Fibroblast of pulmonary artery (primary cell): ENCODE data around the gene AADACL2.
A peak's percentile ranks its signal among the peaks of the same experiment; 100 is the strongest.

Source experiments
- DNase-seq: peaks from one replicate; pipeline ENCODE4 v3.0.0-alpha.2; 2010; ENCODE audit warnings: low read depth
- H3K4me3 ChIP-seq: replicated peaks from 2 replicates; pipeline ENCODE4 v1.5.1; 2011; ENCODE audit warnings: low read depth, mild to moderate bottlenecking, control low read depth, low read length, moderate library complexity
- TF ChIP-seq, protein P1 (sequence below): IDR thresholded peaks from 2 replicates; pipeline ENCODE4 v1.5.1; 2011; ENCODE audit warnings: mild to moderate bottlenecking, control low read depth, low read length, inconsistent platforms; ENCODE audit errors: missing control alignments

The AADACL2 gene

DNA sequence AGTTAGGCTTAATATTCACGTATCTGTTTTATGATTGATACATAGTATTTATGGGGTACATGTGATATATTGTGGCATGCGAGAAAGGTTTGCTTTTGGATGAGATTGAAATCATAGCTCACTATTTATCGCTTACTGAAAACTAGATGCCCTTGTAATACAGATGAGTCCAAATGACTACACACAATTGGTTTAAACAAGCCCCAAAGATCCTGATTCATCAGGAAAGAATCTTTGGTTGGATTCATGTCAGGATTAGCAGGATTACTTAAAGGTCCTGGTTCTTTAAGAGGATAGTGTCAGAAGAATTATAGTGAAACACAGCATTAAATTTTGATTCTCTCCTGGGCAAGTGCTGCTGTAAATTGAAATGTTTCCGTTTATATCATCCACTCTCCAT lies 61.5 kb downstream of the AADACL2 start:
- no peak overlapping the region for H3K4me3 ChIP-seq
- TF ChIP-seq, protein P1, sequence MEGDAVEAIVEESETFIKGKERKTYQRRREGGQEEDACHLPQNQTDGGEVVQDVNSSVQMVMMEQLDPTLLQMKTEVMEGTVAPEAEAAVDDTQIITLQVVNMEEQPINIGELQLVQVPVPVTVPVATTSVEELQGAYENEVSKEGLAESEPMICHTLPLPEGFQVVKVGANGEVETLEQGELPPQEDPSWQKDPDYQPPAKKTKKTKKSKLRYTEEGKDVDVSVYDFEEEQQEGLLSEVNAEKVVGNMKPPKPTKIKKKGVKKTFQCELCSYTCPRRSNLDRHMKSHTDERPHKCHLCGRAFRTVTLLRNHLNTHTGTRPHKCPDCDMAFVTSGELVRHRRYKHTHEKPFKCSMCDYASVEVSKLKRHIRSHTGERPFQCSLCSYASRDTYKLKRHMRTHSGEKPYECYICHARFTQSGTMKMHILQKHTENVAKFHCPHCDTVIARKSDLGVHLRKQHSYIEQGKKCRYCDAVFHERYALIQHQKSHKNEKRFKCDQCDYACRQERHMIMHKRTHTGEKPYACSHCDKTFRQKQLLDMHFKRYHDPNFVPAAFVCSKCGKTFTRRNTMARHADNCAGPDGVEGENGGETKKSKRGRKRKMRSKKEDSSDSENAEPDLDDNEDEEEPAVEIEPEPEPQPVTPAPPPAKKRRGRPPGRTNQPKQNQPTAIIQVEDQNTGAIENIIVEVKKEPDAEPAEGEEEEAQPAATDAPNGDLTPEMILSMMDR = no peak
- DNase-seq = peak; percentile 76

DNA sequence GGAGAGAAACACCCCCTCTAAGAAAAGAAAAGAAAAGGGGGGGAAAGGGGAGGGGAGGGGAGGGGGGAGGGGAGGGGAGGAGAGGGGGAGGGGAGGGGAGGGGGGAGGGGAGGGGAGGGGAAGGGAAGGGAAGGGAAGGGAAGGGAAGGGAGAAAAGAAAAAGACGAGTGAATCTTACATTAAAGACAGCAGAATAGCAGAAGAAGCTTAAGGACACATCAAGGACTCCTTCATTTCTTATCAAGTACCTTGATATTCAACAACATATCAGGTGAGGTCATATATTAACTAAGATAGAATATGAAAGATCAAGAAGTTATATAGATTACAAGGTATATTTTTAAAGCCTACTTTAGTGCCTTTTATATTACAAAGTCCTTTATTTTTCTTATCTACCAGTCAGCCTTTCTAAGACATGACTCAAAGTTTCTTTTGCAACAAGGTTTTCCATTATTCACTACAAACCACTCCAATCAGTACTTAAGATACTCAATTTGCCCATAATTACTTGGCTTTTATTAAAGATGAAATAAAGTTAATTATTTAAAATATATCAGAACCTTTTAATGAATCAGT lies 62.5 kb downstream of the AADACL2 start:
- DNase-seq = peak; percentile 51
- no peak overlapping the region for H3K4me3 ChIP-seq
- TF ChIP-seq, protein P1 = no peak

DNA sequence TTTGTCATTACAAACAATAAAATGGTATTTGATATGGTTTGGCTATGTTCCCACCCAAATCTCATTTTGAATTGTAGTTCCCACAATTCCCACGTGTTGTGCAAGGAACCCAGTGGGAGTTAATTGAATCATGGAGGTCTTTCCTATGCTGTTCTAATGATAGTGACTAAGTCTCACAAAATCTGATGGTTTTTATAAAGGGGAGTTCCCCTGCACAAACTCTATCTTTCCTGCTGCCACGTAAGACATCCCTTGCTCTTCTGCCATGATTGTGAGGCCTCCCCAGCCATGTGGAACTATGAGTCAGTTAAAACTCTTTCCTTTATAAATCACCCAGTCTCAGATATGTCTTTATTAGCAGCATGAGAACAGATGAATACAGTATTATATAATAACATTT lies 64.7 kb downstream of the AADACL2 start:
- TF ChIP-seq, protein P1 = no peak
- no peak for DNase-seq
- H3K4me3 ChIP-seq = no peak overlapping the region

DNA sequence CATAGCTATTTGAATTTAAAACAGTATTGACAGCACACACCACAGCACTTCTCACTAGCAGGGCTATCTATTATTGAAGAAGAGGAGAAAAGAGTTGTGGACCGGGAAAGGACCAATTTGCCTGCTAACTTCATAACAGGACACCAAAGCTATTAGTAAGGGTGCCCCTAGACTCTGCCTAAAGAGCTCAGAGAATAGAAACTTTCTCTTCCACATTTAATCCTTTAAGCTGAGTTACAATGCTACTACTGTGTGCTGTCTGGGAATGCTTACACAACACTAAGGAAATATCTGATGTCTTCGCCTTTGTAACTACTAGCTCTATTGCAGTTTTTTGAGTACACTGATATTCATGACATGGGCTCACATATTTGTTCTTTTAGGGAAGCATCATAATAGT lies 66.7 kb downstream of the AADACL2 start:
- TF ChIP-seq, protein P1 = no peak
- DNase-seq = no peak
- no peak overlapping the region for H3K4me3 ChIP-seq

DNA sequence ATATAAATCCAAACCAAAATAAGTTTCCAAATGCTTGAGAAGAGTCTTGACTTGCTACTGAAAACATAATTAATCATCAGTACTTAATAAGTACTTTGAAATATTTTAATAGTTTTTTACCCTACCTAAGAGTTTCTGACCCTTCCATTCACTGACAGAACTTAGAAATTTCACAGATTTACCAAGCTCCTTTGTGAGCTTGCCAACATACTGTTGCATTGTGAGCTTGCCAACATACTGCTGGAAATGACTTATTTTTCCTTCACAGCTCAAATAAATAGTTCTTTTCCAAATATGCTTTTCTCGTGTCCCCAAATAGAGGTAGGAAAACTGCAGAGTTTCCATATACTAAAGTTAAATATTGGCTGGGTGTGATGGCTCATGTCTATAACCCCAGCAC lies 70.5 kb downstream of the AADACL2 start:
- no peak overlapping the region for H3K4me3 ChIP-seq
- TF ChIP-seq, protein P1 = no peak
- DNase-seq = peak; percentile 55

DNA sequence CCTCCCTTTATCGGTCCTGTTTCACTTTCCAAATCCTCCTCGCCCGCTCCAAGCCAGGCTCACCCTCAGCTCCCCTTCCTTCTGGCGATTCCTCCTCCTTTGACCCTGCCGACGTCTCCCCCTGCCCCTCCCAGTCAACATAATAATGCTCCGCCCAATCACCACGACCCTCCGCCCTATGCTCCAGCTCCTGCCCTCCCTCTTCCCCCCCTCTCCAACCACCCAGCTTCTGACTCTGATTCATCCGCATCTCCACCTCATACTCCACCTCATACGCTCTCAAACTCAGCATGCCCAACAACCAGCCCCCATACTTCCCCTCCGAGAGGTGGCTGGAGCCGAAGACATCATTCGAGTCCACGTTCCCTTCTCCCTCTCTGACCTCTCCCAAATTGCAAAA lies 73.1 kb downstream of the AADACL2 start:
- TF ChIP-seq, protein P1 = no peak
- H3K4me3 ChIP-seq = no peak overlapping the region
- no peak for DNase-seq
